GM23338 (cell line): ENCODE data around the gene FRMD4A.

Experiments used
- CREB1 ChIP-seq: fragments of 250-450 bp; sonication (Bioruptor Pico); IDR thresholded peaks from 2 replicates; pipeline ENCODE4 v1.5.0; 2020; ENCODE audit warnings: low read depth, mild to moderate bottlenecking, moderate library complexity
- ETS1 ChIP-seq: IDR thresholded peaks from 2 replicates; pipeline ENCODE4 v1.6.1; 2016; ENCODE audit warnings: antibody characterized with exemption
- EZH2 ChIP-seq: fragments of 200-600 bp; sonication (generic); IDR thresholded peaks from one replicate; pipeline ENCODE4 v1.8.0; 2017; ENCODE audit warnings: antibody characterized with exemption, mild to moderate bottlenecking, low read depth; ENCODE audit not compliant: unreplicated experiment
- EZH2phosphoT487 ChIP-seq: fragments of 200-600 bp; sonication (generic); IDR thresholded peaks from one replicate; pipeline ENCODE4 v1.8.1; 2018; ENCODE audit warnings: antibody characterized with exemption; ENCODE audit not compliant: unreplicated experiment
- JUNB ChIP-seq: IDR thresholded peaks from one replicate; pipeline ENCODE4 v1.6.1; 2016; ENCODE audit warnings: antibody characterized with exemption; ENCODE audit not compliant: unreplicated experiment
- NANOG ChIP-seq: IDR thresholded peaks from 2 replicates; pipeline ENCODE4 v1.6.1; 2016; ENCODE audit warnings: antibody characterized with exemption, borderline replicate concordance
- POLR2AphosphoS5 ChIP-seq: IDR thresholded peaks from 2 replicates; pipeline ENCODE4 v1.6.1; 2016; ENCODE audit warnings: antibody characterized with exemption, low read depth
- STAT1 ChIP-seq: IDR thresholded peaks from one replicate; pipeline ENCODE4 v1.6.1; 2016; ENCODE audit warnings: antibody characterized with exemption; ENCODE audit not compliant: unreplicated experiment
- ZNF114 ChIP-seq: fragments of 250-450 bp; sonication (Bioruptor Pico); IDR thresholded peaks from 2 replicates; pipeline ENCODE4 v1.5.0; 2020; ENCODE audit warnings: mild to moderate bottlenecking, moderate library complexity
- ZNF331 ChIP-seq: fragments of 250-450 bp; sonication (Bioruptor Pico); IDR thresholded peaks from 2 replicates; pipeline ENCODE4 v1.5.0; 2020; ENCODE audit warnings: low read depth, mild to moderate bottlenecking, moderate library complexity
- TF ChIP-seq, protein P1 (sequence below), 2 experiments: fragments of 200-600 bp in 1 of 2; sonication (generic) in 1 of 2; conservative IDR thresholded peaks; 2 replicates each; pipeline versions ENCODE4 v1.5.1 to v1.6.1; 2016 to 2017; ENCODE audit warnings: antibody characterized with exemption in 2 of 2, low read depth in 2 of 2, mild to moderate bottlenecking in 2 of 2, moderate library complexity in 1 of 2
- TF ChIP-seq, protein P2 (sequence below): IDR thresholded peaks from one replicate; pipeline ENCODE4 v1.6.1; 2018; ENCODE audit warnings: antibody characterized with exemption; ENCODE audit not compliant: unreplicated experiment
- TF ChIP-seq, protein P3 (sequence below): fragments of 250-450 bp; sonication (Bioruptor Pico); IDR thresholded peaks from 2 replicates; pipeline ENCODE4 v1.5.0; 2020; ENCODE audit warnings: mild to moderate bottlenecking, moderate library complexity

GRCh38 chr10:14010769-14011574 lies 319.8 kb downstream of the FRMD4A start:
- TF ChIP-seq, protein P1, sequence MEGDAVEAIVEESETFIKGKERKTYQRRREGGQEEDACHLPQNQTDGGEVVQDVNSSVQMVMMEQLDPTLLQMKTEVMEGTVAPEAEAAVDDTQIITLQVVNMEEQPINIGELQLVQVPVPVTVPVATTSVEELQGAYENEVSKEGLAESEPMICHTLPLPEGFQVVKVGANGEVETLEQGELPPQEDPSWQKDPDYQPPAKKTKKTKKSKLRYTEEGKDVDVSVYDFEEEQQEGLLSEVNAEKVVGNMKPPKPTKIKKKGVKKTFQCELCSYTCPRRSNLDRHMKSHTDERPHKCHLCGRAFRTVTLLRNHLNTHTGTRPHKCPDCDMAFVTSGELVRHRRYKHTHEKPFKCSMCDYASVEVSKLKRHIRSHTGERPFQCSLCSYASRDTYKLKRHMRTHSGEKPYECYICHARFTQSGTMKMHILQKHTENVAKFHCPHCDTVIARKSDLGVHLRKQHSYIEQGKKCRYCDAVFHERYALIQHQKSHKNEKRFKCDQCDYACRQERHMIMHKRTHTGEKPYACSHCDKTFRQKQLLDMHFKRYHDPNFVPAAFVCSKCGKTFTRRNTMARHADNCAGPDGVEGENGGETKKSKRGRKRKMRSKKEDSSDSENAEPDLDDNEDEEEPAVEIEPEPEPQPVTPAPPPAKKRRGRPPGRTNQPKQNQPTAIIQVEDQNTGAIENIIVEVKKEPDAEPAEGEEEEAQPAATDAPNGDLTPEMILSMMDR (conservative IDR thresholded peaks at IDR 0.05; ENCODE audit: low read depth in 2 of 2), result no peak
- TF ChIP-seq EZH2, result no peak
- TF ChIP-seq, protein P2, sequence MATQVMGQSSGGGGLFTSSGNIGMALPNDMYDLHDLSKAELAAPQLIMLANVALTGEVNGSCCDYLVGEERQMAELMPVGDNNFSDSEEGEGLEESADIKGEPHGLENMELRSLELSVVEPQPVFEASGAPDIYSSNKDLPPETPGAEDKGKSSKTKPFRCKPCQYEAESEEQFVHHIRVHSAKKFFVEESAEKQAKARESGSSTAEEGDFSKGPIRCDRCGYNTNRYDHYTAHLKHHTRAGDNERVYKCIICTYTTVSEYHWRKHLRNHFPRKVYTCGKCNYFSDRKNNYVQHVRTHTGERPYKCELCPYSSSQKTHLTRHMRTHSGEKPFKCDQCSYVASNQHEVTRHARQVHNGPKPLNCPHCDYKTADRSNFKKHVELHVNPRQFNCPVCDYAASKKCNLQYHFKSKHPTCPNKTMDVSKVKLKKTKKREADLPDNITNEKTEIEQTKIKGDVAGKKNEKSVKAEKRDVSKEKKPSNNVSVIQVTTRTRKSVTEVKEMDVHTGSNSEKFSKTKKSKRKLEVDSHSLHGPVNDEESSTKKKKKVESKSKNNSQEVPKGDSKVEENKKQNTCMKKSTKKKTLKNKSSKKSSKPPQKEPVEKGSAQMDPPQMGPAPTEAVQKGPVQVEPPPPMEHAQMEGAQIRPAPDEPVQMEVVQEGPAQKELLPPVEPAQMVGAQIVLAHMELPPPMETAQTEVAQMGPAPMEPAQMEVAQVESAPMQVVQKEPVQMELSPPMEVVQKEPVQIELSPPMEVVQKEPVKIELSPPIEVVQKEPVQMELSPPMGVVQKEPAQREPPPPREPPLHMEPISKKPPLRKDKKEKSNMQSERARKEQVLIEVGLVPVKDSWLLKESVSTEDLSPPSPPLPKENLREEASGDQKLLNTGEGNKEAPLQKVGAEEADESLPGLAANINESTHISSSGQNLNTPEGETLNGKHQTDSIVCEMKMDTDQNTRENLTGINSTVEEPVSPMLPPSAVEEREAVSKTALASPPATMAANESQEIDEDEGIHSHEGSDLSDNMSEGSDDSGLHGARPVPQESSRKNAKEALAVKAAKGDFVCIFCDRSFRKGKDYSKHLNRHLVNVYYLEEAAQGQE, result no peak
- no peak for TF ChIP-seq POLR2AphosphoS5
- no peak for TF ChIP-seq EZH2phosphoT487
- no peak for TF ChIP-seq ETS1
- TF ChIP-seq, protein P3, sequence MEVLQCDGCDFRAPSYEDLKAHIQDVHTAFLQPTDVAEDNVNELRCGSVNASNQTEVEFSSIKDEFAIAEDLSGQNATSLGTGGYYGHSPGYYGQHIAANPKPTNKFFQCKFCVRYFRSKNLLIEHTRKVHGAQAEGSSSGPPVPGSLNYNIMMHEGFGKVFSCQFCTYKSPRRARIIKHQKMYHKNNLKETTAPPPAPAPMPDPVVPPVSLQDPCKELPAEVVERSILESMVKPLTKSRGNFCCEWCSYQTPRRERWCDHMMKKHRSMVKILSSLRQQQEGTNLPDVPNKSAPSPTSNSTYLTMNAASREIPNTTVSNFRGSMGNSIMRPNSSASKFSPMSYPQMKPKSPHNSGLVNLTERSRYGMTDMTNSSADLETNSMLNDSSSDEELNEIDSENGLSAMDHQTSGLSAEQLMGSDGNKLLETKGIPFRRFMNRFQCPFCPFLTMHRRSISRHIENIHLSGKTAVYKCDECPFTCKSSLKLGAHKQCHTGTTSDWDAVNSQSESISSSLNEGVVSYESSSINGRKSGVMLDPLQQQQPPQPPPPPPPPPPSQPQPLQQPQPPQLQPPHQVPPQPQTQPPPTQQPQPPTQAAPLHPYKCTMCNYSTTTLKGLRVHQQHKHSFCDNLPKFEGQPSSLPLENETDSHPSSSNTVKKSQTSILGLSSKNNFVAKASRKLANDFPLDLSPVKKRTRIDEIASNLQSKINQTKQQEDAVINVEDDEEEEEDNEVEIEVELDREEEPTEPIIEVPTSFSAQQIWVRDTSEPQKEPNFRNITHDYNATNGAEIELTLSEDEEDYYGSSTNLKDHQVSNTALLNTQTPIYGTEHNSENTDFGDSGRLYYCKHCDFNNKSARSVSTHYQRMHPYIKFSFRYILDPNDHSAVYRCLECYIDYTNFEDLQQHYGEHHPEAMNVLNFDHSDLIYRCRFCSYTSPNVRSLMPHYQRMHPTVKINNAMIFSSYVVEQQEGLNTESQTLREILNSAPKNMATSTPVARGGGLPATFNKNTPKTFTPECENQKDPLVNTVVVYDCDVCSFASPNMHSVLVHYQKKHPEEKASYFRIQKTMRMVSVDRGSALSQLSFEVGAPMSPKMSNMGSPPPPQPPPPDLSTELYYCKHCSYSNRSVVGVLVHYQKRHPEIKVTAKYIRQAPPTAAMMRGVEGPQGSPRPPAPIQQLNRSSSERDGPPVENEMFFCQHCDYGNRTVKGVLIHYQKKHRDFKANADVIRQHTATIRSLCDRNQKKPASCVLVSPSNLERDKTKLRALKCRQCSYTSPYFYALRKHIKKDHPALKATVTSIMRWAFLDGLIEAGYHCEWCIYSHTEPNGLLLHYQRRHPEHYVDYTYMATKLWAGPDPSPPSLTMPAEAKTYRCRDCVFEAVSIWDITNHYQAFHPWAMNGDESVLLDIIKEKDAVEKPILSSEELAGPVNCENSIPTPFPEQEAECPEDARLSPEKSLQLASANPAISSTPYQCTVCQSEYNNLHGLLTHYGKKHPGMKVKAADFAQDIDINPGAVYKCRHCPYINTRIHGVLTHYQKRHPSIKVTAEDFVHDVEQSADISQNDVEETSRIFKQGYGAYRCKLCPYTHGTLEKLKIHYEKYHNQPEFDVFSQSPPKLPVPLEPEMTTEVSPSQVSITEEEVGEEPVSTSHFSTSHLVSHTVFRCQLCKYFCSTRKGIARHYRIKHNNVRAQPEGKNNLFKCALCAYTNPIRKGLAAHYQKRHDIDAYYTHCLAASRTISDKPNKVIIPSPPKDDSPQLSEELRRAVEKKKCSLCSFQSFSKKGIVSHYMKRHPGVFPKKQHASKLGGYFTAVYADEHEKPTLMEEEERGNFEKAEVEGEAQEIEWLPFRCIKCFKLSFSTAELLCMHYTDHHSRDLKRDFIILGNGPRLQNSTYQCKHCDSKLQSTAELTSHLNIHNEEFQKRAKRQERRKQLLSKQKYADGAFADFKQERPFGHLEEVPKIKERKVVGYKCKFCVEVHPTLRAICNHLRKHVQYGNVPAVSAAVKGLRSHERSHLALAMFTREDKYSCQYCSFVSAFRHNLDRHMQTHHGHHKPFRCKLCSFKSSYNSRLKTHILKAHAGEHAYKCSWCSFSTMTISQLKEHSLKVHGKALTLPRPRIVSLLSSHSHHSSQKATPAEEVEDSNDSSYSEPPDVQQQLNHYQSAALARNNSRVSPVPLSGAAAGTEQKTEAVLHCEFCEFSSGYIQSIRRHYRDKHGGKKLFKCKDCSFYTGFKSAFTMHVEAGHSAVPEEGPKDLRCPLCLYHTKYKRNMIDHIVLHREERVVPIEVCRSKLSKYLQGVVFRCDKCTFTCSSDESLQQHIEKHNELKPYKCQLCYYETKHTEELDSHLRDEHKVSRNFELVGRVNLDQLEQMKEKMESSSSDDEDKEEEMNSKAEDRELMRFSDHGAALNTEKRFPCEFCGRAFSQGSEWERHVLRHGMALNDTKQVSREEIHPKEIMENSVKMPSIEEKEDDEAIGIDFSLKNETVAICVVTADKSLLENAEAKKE (CRISPR knock-in tag), result no peak
- no peak for TF ChIP-seq ZNF114 (CRISPR knock-in tag)
- no peak for TF ChIP-seq JUNB
- no peak for TF ChIP-seq CREB1 (CRISPR knock-in tag)
- no peak for TF ChIP-seq STAT1
- TF ChIP-seq ZNF331 (CRISPR knock-in tag), result no peak
- TF ChIP-seq NANOG, result no peak
